Neuronal stem cell (in vitro differentiated cells): Measurements from ENCODE around the gene GLB1L2.

ENCODE experiments used
- DNase-seq: peaks from one replicate; pipeline ENCODE4 v3.0.0-alpha.2; 2013; ENCODE audit warnings: low spot score
- H2AFZ ChIP-seq: one replicate; pipeline ENCODE4 v1.6.1; 2013; ENCODE audit warnings: mild to moderate bottlenecking, low read length, inconsistent platforms
- H2AK5ac ChIP-seq: 2 replicates; pipeline ENCODE4 v1.6.1; 2013; ENCODE audit warnings: low read depth, mild to moderate bottlenecking, inconsistent platforms, low read length, moderate library complexity, mixed read lengths
- H2BK120ac ChIP-seq: 2 replicates; pipeline ENCODE4 v1.6.1; 2013; ENCODE audit warnings: low read depth, mild to moderate bottlenecking, inconsistent platforms, low read length, moderate library complexity, mixed read lengths
- H2BK12ac ChIP-seq: one replicate; pipeline ENCODE4 v1.6.1; 2013; ENCODE audit warnings: low read length, inconsistent platforms
- H2BK15ac ChIP-seq: 2 replicates; pipeline ENCODE4 v1.6.1; 2013; ENCODE audit warnings: mild to moderate bottlenecking, low read length, inconsistent platforms, mixed read lengths
- H2BK5ac ChIP-seq: one replicate; pipeline ENCODE4 v1.6.1; 2013; ENCODE audit warnings: inconsistent platforms, mild to moderate bottlenecking, low read length, moderate library complexity
- H3K14ac ChIP-seq: one replicate; pipeline ENCODE4 v1.6.1; 2013; ENCODE audit warnings: low read length, inconsistent platforms
- H3K18ac ChIP-seq: 2 replicates; pipeline ENCODE4 v1.6.1; 2013; ENCODE audit warnings: low read length, inconsistent platforms
- H3K23ac ChIP-seq: 2 replicates; pipeline ENCODE4 v1.6.1; 2013; ENCODE audit warnings: low read depth, mild to moderate bottlenecking, mixed read lengths, low read length, inconsistent platforms; ENCODE audit not compliant: poor library complexity
- H3K27ac ChIP-seq: replicated peaks from 3 replicates; pipeline ENCODE4 v1.5.1; 2013; ENCODE audit warnings: low read length, inconsistent platforms
- H3K27me3 ChIP-seq, 3 experiments: 2 replicates each; pipeline ENCODE4 v1.6.1; 2013; ENCODE audit warnings: low read length in 3 of 3, mild to moderate bottlenecking in 2 of 3, inconsistent platforms in 1 of 3, low read depth in 1 of 3, mixed read lengths in 1 of 3, moderate library complexity in 1 of 3; ENCODE audit not compliant: control insufficient read depth in 3 of 3, insufficient read depth in 3 of 3
- H3K36me3 ChIP-seq, 2 donors: replicated peaks in 1 of 2; 2 replicates each; pipeline ENCODE4 v1.6.1; 2013; ENCODE audit warnings: low read length in 2 of 2; ENCODE audit not compliant: control insufficient read depth in 2 of 2, insufficient read depth in 2 of 2
- H3K4ac ChIP-seq: 2 replicates; pipeline ENCODE4 v1.6.1; 2013; ENCODE audit warnings: inconsistent platforms, mild to moderate bottlenecking, low read length, moderate library complexity
- H3K4me1 ChIP-seq, 2 donors: 1 replicate in 1 of 2; 2 replicates in 1 of 2; pipeline ENCODE4 v1.6.1; 2013; ENCODE audit warnings: low read length in 2 of 2, low read depth in 1 of 2; ENCODE audit not compliant: control insufficient read depth in 2 of 2, insufficient read depth in 1 of 2
- H3K4me2 ChIP-seq: one replicate; pipeline ENCODE4 v1.6.1; 2013; ENCODE audit warnings: mild to moderate bottlenecking, low read length, inconsistent platforms; ENCODE audit not compliant: insufficient read depth, poor library complexity, severe bottlenecking
- H3K4me3 ChIP-seq, 2 donors: 2 replicates each; pipeline ENCODE4 v1.5.1; 2013; ENCODE audit warnings: low read length in 2 of 2, mild to moderate bottlenecking in 2 of 2, inconsistent platforms in 1 of 2, moderate library complexity in 1 of 2
- H3K79me1 ChIP-seq: one replicate; pipeline ENCODE4 v1.6.1; 2013; ENCODE audit warnings: low read depth, mild to moderate bottlenecking, inconsistent platforms, low read length, moderate library complexity
- H3K9ac ChIP-seq: one replicate; pipeline ENCODE4 v1.6.1; 2013; ENCODE audit warnings: mild to moderate bottlenecking, low read depth, low read length, inconsistent platforms; ENCODE audit not compliant: poor library complexity
- H3K9me3 ChIP-seq, 2 donors: replicated peaks in 1 of 2; 2 replicates each; pipeline versions ENCODE3 to v1.6.1; 2013; ENCODE audit warnings: low read length in 2 of 2, mild to moderate bottlenecking in 2 of 2, inconsistent platforms in 1 of 2, low read depth in 1 of 2, mixed read lengths in 1 of 2, moderate library complexity in 1 of 2; ENCODE audit not compliant: control insufficient read depth in 2 of 2, insufficient read depth in 1 of 2
- H4K8ac ChIP-seq: one replicate; pipeline ENCODE4 v1.6.1; 2013; ENCODE audit warnings: low read depth, mild to moderate bottlenecking, inconsistent platforms, low read length, moderate library complexity
- H4K91ac ChIP-seq: one replicate; pipeline ENCODE4 v1.6.1; 2013; ENCODE audit warnings: low read length, low read depth, mild to moderate bottlenecking, inconsistent platforms; ENCODE audit not compliant: poor library complexity
- WGBS, 2 donors: extraction: QIAGEN DNeasy Blood & Tissue Kit; methylation state at CpG; one replicate each; pipeline ENCODE4 v1.1.7; 2013; ENCODE audit warnings: missing lambda C conversion rate in 2 of 2, mixed read lengths in 1 of 2; ENCODE audit not compliant: insufficient read length in 2 of 2, insufficient replicate concordance in 1 of 2; ENCODE audit errors: extremely low coverage in 2 of 2; 5-methylcytosine and 5-hydroxymethylcytosine counted together

GLB1L2 gene

GRCh38 chr11:134371436-134372185 is 39.8 kb downstream of the GLB1L2 start:
- H3K36me3 ChIP-seq, result peaks cover 2 to 5% of the 10 kb centered on the region in 2 donors
- DNase-seq, result no peak
- H2BK15ac ChIP-seq, result no peak overlapping the region
- H3K4me1 ChIP-seq, result no peaks in the 10 kb centered on the region
- H3K4me2 ChIP-seq, result no peak overlapping the region
- H2BK120ac ChIP-seq, result no peak overlapping the region
- peak overlapping the region; percentile 59 for H3K4ac ChIP-seq
- H2BK5ac ChIP-seq, result no peak overlapping the region
- no peak overlapping the region for H3K9ac ChIP-seq
- H3K27me3 ChIP-seq, result no peaks in the 10 kb centered on the region
- H2BK12ac ChIP-seq, result peak overlapping the region; percentile 78
- H4K8ac ChIP-seq, result no peak overlapping the region
- H3K9me3 ChIP-seq, result no peaks in the 10 kb centered on the region
- no CpG with 5 or more reads among the region's 22 CpGs for WGBS, 2 donors
- no peak overlapping the region for H3K14ac ChIP-seq
- H3K79me1 ChIP-seq, result no peaks in the 10 kb centered on the region
- H3K4me3 ChIP-seq, result no peak overlapping the region
- no peak overlapping the region for H3K27ac ChIP-seq
- peak overlapping the region; percentile 60 for H3K23ac ChIP-seq
- no peak overlapping the region for H3K18ac ChIP-seq
- H2AK5ac ChIP-seq, result no peak overlapping the region
- H2AFZ ChIP-seq, result no peak overlapping the region
- no peak overlapping the region for H4K91ac ChIP-seq

- H3K4me3 ChIP-seq, result no peak overlapping the region
- WGBS, 2 donors, result no CpG with 5 or more reads among the region's 10 CpGs
- H3K14ac ChIP-seq, result no peak overlapping the region
- no peak overlapping the region for H3K27ac ChIP-seq
- no peak overlapping the region for H4K8ac ChIP-seq
- H2AK5ac ChIP-seq, result no peak overlapping the region
- H3K79me1 ChIP-seq, result no peaks in the 10 kb centered on the region
- H2BK12ac ChIP-seq, result no peak overlapping the region
- H3K18ac ChIP-seq, result peak overlapping the region; percentile 52
- no peak overlapping the region for H3K4me2 ChIP-seq
- no peak overlapping the region for H3K9ac ChIP-seq
- no peak overlapping the region for H4K91ac ChIP-seq
- no peaks in the 10 kb centered on the region for H3K4me1 ChIP-seq
- no peak overlapping the region for H2BK5ac ChIP-seq
- no peak overlapping the region for H3K23ac ChIP-seq
- H3K4ac ChIP-seq, result no peak overlapping the region
- H3K36me3 ChIP-seq, result peaks cover 8 to 12% of the 10 kb centered on the region in 2 donors
- no peak overlapping the region for H2BK120ac ChIP-seq
- H3K9me3 ChIP-seq, result no peaks in the 10 kb centered on the region
- H2AFZ ChIP-seq, result no peak overlapping the region
- H3K27me3 ChIP-seq, result no peaks in the 10 kb centered on the region
- no peak for DNase-seq
- H2BK15ac ChIP-seq, result no peak overlapping the region
Observed at GRCh38 chr11:134372536-134372935, 40.7 kb downstream of the GLB1L2 start.

GRCh38 chr11:134372961-134373360 is 41.2 kb downstream of the GLB1L2 start:
- no peak for DNase-seq
- Histone ChIP-seq H2BK5ac (no peak overlapping the region), H3K4me3 (no peak overlapping the region), H3K18ac (peak overlapping the region; percentile 52), H3K4ac (no peak overlapping the region), H3K4me1 (no peaks in the 10 kb centered on the region), H2AFZ (no peak overlapping the region), H3K9me3 (no peaks in the 10 kb centered on the region), H2BK12ac (no peak overlapping the region), H3K36me3 (peaks cover 10 to 14% of the 10 kb centered on the region in 2 donors), H3K9ac (no peak overlapping the region), H3K14ac (no peak overlapping the region), H2BK15ac (no peak overlapping the region), H4K8ac (no peak overlapping the region), H3K79me1 (no peaks in the 10 kb centered on the region), H3K27me3 (no peaks in the 10 kb centered on the region), H2AK5ac (no peak overlapping the region), H3K4me2 (no peak overlapping the region), H4K91ac (no peak overlapping the region), H3K23ac (no peak overlapping the region), H2BK120ac (no peak overlapping the region), H3K27ac (no peak overlapping the region)
- WGBS, 2 donors, result no CpG with 5 or more reads among the region's 8 CpGs

- Histone ChIP-seq H3K4me3 (no peak overlapping the region), H2BK5ac (no peak overlapping the region), H2AK5ac (no peak overlapping the region), H3K36me3 (peaks cover 10 to 17% of the 10 kb centered on the region in 2 donors), H4K91ac (no peak overlapping the region), H3K27me3 (no peaks in the 10 kb centered on the region), H3K4me2 (no peak overlapping the region), H4K8ac (no peak overlapping the region), H2AFZ (no peak overlapping the region), H3K9ac (no peak overlapping the region), H2BK120ac (no peak overlapping the region), H2BK12ac (no peak overlapping the region), H3K4me1 (no peaks in the 10 kb centered on the region), H3K18ac (no peak overlapping the region), H2BK15ac (no peak overlapping the region), H3K4ac (no peak overlapping the region), H3K9me3 (no peaks in the 10 kb centered on the region), H3K23ac (no peak overlapping the region), H3K79me1 (no peaks in the 10 kb centered on the region), H3K14ac (no peak overlapping the region), H3K27ac (no peak overlapping the region)
- no CpG with 5 or more reads among the region's 14 CpGs for WGBS, 2 donors
- no peak for DNase-seq
Observed at GRCh38 chr11:134373591-134374052, 41.8 kb downstream of the GLB1L2 start.
